Measurements from ENCODE around the gene GNA12. TPM values are rescaled to one million over a fixed set of nuclear protein-coding genes. Genes with fewer than 3 reads are reported as not detected.
"Not testable (repeated sequence)": the region's sequence is repeated elsewhere in the genome, so short reads cannot be mapped to it uniquely, and the experiment has no call there.

GNA12 gene
- total RNA-seq, 4 donors from 2014 or later, result 17.9 to 33.3 (median 21.7) TPM

- TF ChIP-seq POLR2A (IDR thresholded peaks at IDR 0.05) (no peak), CTCF (IDR thresholded peaks at IDR 0.05) (no peak)
- H3K4me1 ChIP-seq, result no peaks in the 10 kb centered on the region
- H3K36me3 ChIP-seq, result no peaks in the 10 kb centered on the region
Measured at GRCh38 chr7:2700141-2700850, 143.8 kb downstream of the GNA12 start.

GRCh38 chr7:2699289-2699620, 144.9 kb downstream of the GNA12 start:
- H3K9me3 ChIP-seq, result no peaks in the 10 kb centered on the region
- 55 to 64% methylated on average over 15 of the region's 15 CpGs for WGBS, 2 donors
- intact Hi-C loops (cut with DNase I), result no loop called here

More at GRCh38 chr7:2700141-2700850, 143.8 kb downstream of the GNA12 start:
- no peak for DNase-seq
- no peaks in the 10 kb centered on the region for H3K27me3 ChIP-seq
- H3K4me3 ChIP-seq (replicated peaks in 1 of 3), result no peak overlapping the region
- H3K27ac ChIP-seq, result no peak overlapping the region
- 86 to 91% methylated on average over 22 of the region's 40 CpGs for WGBS, 2 donors
- no peaks in the 10 kb centered on the region for H3K9me3 ChIP-seq
- intact Hi-C loops (cut with DNase I), result no loop called here

GRCh38 chr7:2698581-2699288, 145.4 kb downstream of the GNA12 start:
- Histone ChIP-seq H3K9me3 (no peaks in the 10 kb centered on the region), H3K36me3 (no peaks in the 10 kb centered on the region), H3K27ac (no peak overlapping the region), H3K4me3 (replicated peaks in 1 of 3) (no peak overlapping the region), H3K4me1 (no peaks in the 10 kb centered on the region), H3K27me3 (no peaks in the 10 kb centered on the region)
- intact Hi-C loops (cut with DNase I), result no loop called here
- DNase-seq, result no peak
- no peak for TF ChIP-seq CTCF (IDR thresholded peaks at IDR 0.05)
- no peak for TF ChIP-seq POLR2A (IDR thresholded peaks at IDR 0.05)
- 46 to 57% methylated on average over 18 of the region's 18 CpGs for WGBS, 2 donors

More at GRCh38 chr7:2699289-2699620, 144.9 kb downstream of the GNA12 start:
- Histone ChIP-seq H3K27me3 (no peaks in the 10 kb centered on the region), H3K27ac (no peak overlapping the region), H3K36me3 (no peaks in the 10 kb centered on the region), H3K4me3 (replicated peaks in 1 of 3) (no peak overlapping the region), H3K4me1 (no peaks in the 10 kb centered on the region)
- DNase-seq, result no peak
- TF ChIP-seq POLR2A (IDR thresholded peaks at IDR 0.05) (no peak), CTCF (IDR thresholded peaks at IDR 0.05) (no peak)

GRCh38 chr7:2694122-2694436, 150.0 kb downstream of the GNA12 start:
- WGBS, 2 donors, result 86 to 91% methylated on average over 2 to 4 of the region's 8 CpGs

GRCh38 chr7:2693420-2694121, 150.5 kb downstream of the GNA12 start:
- intact Hi-C loops (cut with DNase I); H3K4me3 ChIP-seq (replicated peaks in 1 of 3); H3K9me3 ChIP-seq; H3K4me1 ChIP-seq; H3K36me3 ChIP-seq; H3K27ac ChIP-seq; H3K27me3 ChIP-seq; DNase-seq: not testable (repeated sequence)
- 85% methylated on average over 17 to 18 of the region's 19 CpGs for WGBS, 2 donors

More at GRCh38 chr7:2694122-2694436, 150.0 kb downstream of the GNA12 start:
- intact Hi-C loops (cut with DNase I); H3K4me1 ChIP-seq; H3K9me3 ChIP-seq; H3K27ac ChIP-seq; DNase-seq; H3K27me3 ChIP-seq; H3K4me3 ChIP-seq (replicated peaks in 1 of 3); H3K36me3 ChIP-seq: not testable (repeated sequence)

- no peak for DNase-seq
- intact Hi-C loops (cut with DNase I), result no loop called here
- H3K36me3 ChIP-seq, result no peaks in the 10 kb centered on the region
- no peak for TF ChIP-seq CTCF (IDR thresholded peaks at IDR 0.05)
- no peak overlapping the region for H3K4me3 ChIP-seq (replicated peaks in 1 of 3)
- peaks cover 4% of the 10 kb centered on the region for H3K27me3 ChIP-seq
- WGBS, 2 donors, result 88 to 91% methylated on average over 14 of the region's 14 CpGs
- H3K4me1 ChIP-seq, result peaks cover 0 to 9% of the 10 kb centered on the region in 2 donors
- H3K27ac ChIP-seq, result no peak overlapping the region
- no peaks in the 10 kb centered on the region for H3K9me3 ChIP-seq
Measured at GRCh38 chr7:2692543-2692942, 151.6 kb downstream of the GNA12 start.

GRCh38 chr7:2691932-2692439, 152.1 kb downstream of the GNA12 start:
- H3K36me3 ChIP-seq; H3K4me1 ChIP-seq; H3K27ac ChIP-seq; DNase-seq; H3K4me3 ChIP-seq (replicated peaks in 1 of 3); H3K9me3 ChIP-seq; H3K27me3 ChIP-seq; intact Hi-C loops (cut with DNase I): not testable (repeated sequence)
- 93% methylated on average over 23 of the region's 23 CpGs for WGBS, 2 donors

All from thyroid gland (tissue), 4 donors.